Effector memory CD8-positive, alpha-beta T cell (primary cell): ENCODE data around the gene KCND3.

Source experiments
- ATAC-seq: fragments of 150-1000 bp; cut with Tn5 transposase; replicated peaks from 2 replicates; pipeline ENCODE4 v1.10.0; 2021; ENCODE audit warnings: mild to moderate bottlenecking, moderate library complexity
- DNase-seq, 3 experiments: peaks; one replicate each; pipeline ENCODE4 v3.0.0; 2021
- H3K27ac Mint-ChIP-seq, 2 donors: one replicate each; pipeline ENCODE4 v1.8.0; 2022; ENCODE audit warnings: mild to moderate bottlenecking in 2 of 2, mixed read lengths in 2 of 2, moderate library complexity in 2 of 2
- H3K27me3 Mint-ChIP-seq, 2 donors: one replicate each; pipeline ENCODE4 v1.8.0; 2022; ENCODE audit warnings: mixed read lengths in 2 of 2
- H3K36me3 Mint-ChIP-seq: one replicate; pipeline ENCODE4 v1.8.0; 2022; ENCODE audit warnings: mild to moderate bottlenecking, moderate library complexity, mixed read lengths; ENCODE audit not compliant: insufficient read depth
- H3K4me1 Mint-ChIP-seq, 2 donors: one replicate each; pipeline ENCODE4 v1.8.0; 2022; ENCODE audit warnings: low read depth in 2 of 2, mixed read lengths in 2 of 2
- H3K4me3 Mint-ChIP-seq, 2 donors: one replicate each; pipeline ENCODE4 v1.8.0; 2022; ENCODE audit warnings: mild to moderate bottlenecking in 2 of 2, mixed read lengths in 2 of 2, moderate library complexity in 2 of 2
- H3K9me3 Mint-ChIP-seq, 2 donors: one replicate each; pipeline ENCODE4 v1.8.0; 2022; ENCODE audit warnings: mixed read lengths in 2 of 2

The KCND3 gene

GRCh38 chr1:111938536-111938935 lies 50.9 kb downstream of the KCND3 start:
- H3K27ac Mint-ChIP-seq, result no peak overlapping the region
- no peaks in the 10 kb centered on the region for H3K36me3 Mint-ChIP-seq
- H3K27me3 Mint-ChIP-seq, result peaks cover 40 to 69% of the 10 kb centered on the region in 2 donors
- no peak overlapping the region for H3K4me3 Mint-ChIP-seq
- no peaks in the 10 kb centered on the region for H3K4me1 Mint-ChIP-seq
- DNase-seq, result no peak
- no peak for ATAC-seq
- peaks cover 0 to 1% of the 10 kb centered on the region in 2 donors for H3K9me3 Mint-ChIP-seq

GRCh38 chr1:111938123-111938522 lies 51.3 kb downstream of the KCND3 start:
- ATAC-seq, result no peak

GRCh38 chr1:111937147-111937725 lies 52.2 kb downstream of the KCND3 start:
- Mint-ChIP-seq H3K27ac (no peak overlapping the region), H3K36me3 (no peaks in the 10 kb centered on the region), H3K27me3 (peaks cover 42 to 69% of the 10 kb centered on the region in 2 donors), H3K9me3 (peaks cover 0 to 1% of the 10 kb centered on the region in 2 donors), H3K4me3 (no peak overlapping the region), H3K4me1 (no peaks in the 10 kb centered on the region)
- ATAC-seq, result no peak
- no peak for DNase-seq

More at GRCh38 chr1:111938123-111938522, 51.3 kb downstream of the KCND3 start:
- H3K4me3 Mint-ChIP-seq, result no peak overlapping the region
- no peaks in the 10 kb centered on the region for H3K36me3 Mint-ChIP-seq
- no peaks in the 10 kb centered on the region for H3K4me1 Mint-ChIP-seq
- H3K27ac Mint-ChIP-seq, result no peak overlapping the region
- peaks cover 45 to 69% of the 10 kb centered on the region in 2 donors for H3K27me3 Mint-ChIP-seq
- peaks cover 0 to 1% of the 10 kb centered on the region in 2 donors for H3K9me3 Mint-ChIP-seq
- no peak for DNase-seq

GRCh38 chr1:111934106-111934852 lies 55.2 kb downstream of the KCND3 start:
- DNase-seq (no peak), ATAC-seq (no peak)
- H3K27ac Mint-ChIP-seq, result no peak overlapping the region
- H3K9me3 Mint-ChIP-seq, result peaks cover 0 to under 1% of the 10 kb centered on the region in 2 donors
- no peak overlapping the region for H3K4me3 Mint-ChIP-seq
- no peaks in the 10 kb centered on the region for H3K36me3 Mint-ChIP-seq
- no peaks in the 10 kb centered on the region for H3K4me1 Mint-ChIP-seq
- H3K27me3 Mint-ChIP-seq, result peaks cover 28 to 76% of the 10 kb centered on the region in 2 donors

GRCh38 chr1:111930356-111930755 lies 59.1 kb downstream of the KCND3 start:
- Mint-ChIP-seq H3K4me1 (no peaks in the 10 kb centered on the region), H3K36me3 (no peaks in the 10 kb centered on the region), H3K27me3 (peaks cover 31 to 77% of the 10 kb centered on the region in 2 donors), H3K9me3 (no peaks in the 10 kb centered on the region), H3K27ac (no peak overlapping the region), H3K4me3 (no peak overlapping the region)
- no peak for ATAC-seq
- DNase-seq, result no peak

- DNase-seq (no peak), ATAC-seq (no peak)
- H3K9me3 Mint-ChIP-seq, result no peaks in the 10 kb centered on the region
- no peaks in the 10 kb centered on the region for H3K36me3 Mint-ChIP-seq
- H3K27me3 Mint-ChIP-seq, result peaks cover 27 to 69% of the 10 kb centered on the region in 2 donors
- no peak overlapping the region for H3K27ac Mint-ChIP-seq
- H3K4me1 Mint-ChIP-seq, result no peaks in the 10 kb centered on the region
- H3K4me3 Mint-ChIP-seq, result no peak overlapping the region
Observed at GRCh38 chr1:111928531-111928930, 60.9 kb downstream of the KCND3 start.

- no peak overlapping the region for H3K27ac Mint-ChIP-seq
- ATAC-seq, result no peak
Observed at GRCh38 chr1:111927652-111928051, 61.8 kb downstream of the KCND3 start.

GRCh38 chr1:111924786-111925185 lies 64.7 kb downstream of the KCND3 start:
- DNase-seq (no peak), ATAC-seq (no peak)
- Mint-ChIP-seq H3K27me3 (peaks cover 32 to 62% of the 10 kb centered on the region in 2 donors), H3K27ac (no peak overlapping the region), H3K4me1 (no peaks in the 10 kb centered on the region), H3K9me3 (no peaks in the 10 kb centered on the region), H3K4me3 (no peak overlapping the region), H3K36me3 (no peaks in the 10 kb centered on the region)

More at GRCh38 chr1:111927652-111928051, 61.8 kb downstream of the KCND3 start:
- Mint-ChIP-seq H3K36me3 (no peaks in the 10 kb centered on the region), H3K27me3 (peaks cover 21 to 63% of the 10 kb centered on the region in 2 donors), H3K4me3 (no peak overlapping the region), H3K9me3 (no peaks in the 10 kb centered on the region), H3K4me1 (no peaks in the 10 kb centered on the region)
- DNase-seq, result no peak

GRCh38 chr1:111923766-111924165 lies 65.7 kb downstream of the KCND3 start:
- H3K27ac Mint-ChIP-seq, result no peak overlapping the region
- H3K4me3 Mint-ChIP-seq, result no peak overlapping the region
- ATAC-seq (no peak), DNase-seq (no peak)
- H3K4me1 Mint-ChIP-seq, result no peaks in the 10 kb centered on the region
- H3K27me3 Mint-ChIP-seq, result peaks cover 42 to 54% of the 10 kb centered on the region in 2 donors
- H3K9me3 Mint-ChIP-seq, result no peaks in the 10 kb centered on the region
- H3K36me3 Mint-ChIP-seq, result no peaks in the 10 kb centered on the region

- H3K4me3 Mint-ChIP-seq, result no peak overlapping the region
- H3K4me1 Mint-ChIP-seq, result no peaks in the 10 kb centered on the region
- DNase-seq, result no peak
- H3K27me3 Mint-ChIP-seq, result peaks cover 42 to 59% of the 10 kb centered on the region in 2 donors
- H3K27ac Mint-ChIP-seq, result no peak overlapping the region
- no peaks in the 10 kb centered on the region for H3K9me3 Mint-ChIP-seq
- no peak for ATAC-seq
- H3K36me3 Mint-ChIP-seq, result no peaks in the 10 kb centered on the region
Observed at GRCh38 chr1:111921948-111922347, 67.5 kb downstream of the KCND3 start.

GRCh38 chr1:111920221-111921024 lies 69.0 kb downstream of the KCND3 start:
- Mint-ChIP-seq H3K27me3 (peaks cover 42 to 49% of the 10 kb centered on the region in 2 donors), H3K36me3 (no peaks in the 10 kb centered on the region), H3K27ac (no peak overlapping the region), H3K4me3 (no peak overlapping the region), H3K9me3 (no peaks in the 10 kb centered on the region), H3K4me1 (no peaks in the 10 kb centered on the region)
- no peak for ATAC-seq
- DNase-seq, result no peak

GRCh38 chr1:111911776-111912515 lies 77.5 kb downstream of the KCND3 start:
- Mint-ChIP-seq H3K27ac (no peak overlapping the region), H3K9me3 (no peaks in the 10 kb centered on the region), H3K27me3 (peaks cover 56 to 64% of the 10 kb centered on the region in 2 donors), H3K4me1 (no peaks in the 10 kb centered on the region), H3K36me3 (no peaks in the 10 kb centered on the region), H3K4me3 (no peak overlapping the region)
- ATAC-seq, result no peak
- no peak for DNase-seq

GRCh38 chr1:111911061-111911460 lies 78.4 kb downstream of the KCND3 start:
- H3K4me3 Mint-ChIP-seq, result no peak overlapping the region
- peaks cover 62 to 73% of the 10 kb centered on the region in 2 donors for H3K27me3 Mint-ChIP-seq

More at GRCh38 chr1:111911061-111911460, 78.4 kb downstream of the KCND3 start:
- Mint-ChIP-seq H3K9me3 (no peaks in the 10 kb centered on the region), H3K27ac (no peak overlapping the region), H3K4me1 (no peaks in the 10 kb centered on the region), H3K36me3 (no peaks in the 10 kb centered on the region)
- DNase-seq (no peak), ATAC-seq (no peak)
